HepG2 (cell line): ENCODE data around the gene TBC1D14. TPM values are rescaled to one million over a fixed set of nuclear protein-coding genes. Genes with fewer than 3 reads are reported as not detected.

Source experiments
- FOXA1 ChIP-seq, 2 experiments: fragments of 450-650 bp in 1 of 2; sonication (generic) in 1 of 2; formaldehyde crosslinking in 1 of 2; IDR thresholded peaks; 2 replicates each; pipeline versions ENCODE4 v1.4.0 to v1.6.1; 2016 to 2020; ENCODE audit warnings: missing genetic modification reagents in 1 of 2
- KDM6A ChIP-seq: IDR thresholded peaks from 2 replicates; pipeline ENCODE4 v1.6.1; 2016; ENCODE audit warnings: low read depth
- PATZ1 ChIP-seq: sonication (generic); formaldehyde crosslinking; IDR thresholded peaks from 2 replicates; pipeline ENCODE4 v1.4.0; 2020; ENCODE audit warnings: missing genetic modification reagents
- ZC3H13 ChIP-seq: sonication (generic); formaldehyde crosslinking; IDR thresholded peaks from 2 replicates; pipeline ENCODE4 v1.8.1; 2023; ENCODE audit warnings: mild to moderate bottlenecking, missing genetic modification reagents, moderate library complexity
- ZNF280D ChIP-seq: sonication (generic); formaldehyde crosslinking; IDR thresholded peaks from 2 replicates; pipeline ENCODE4 v1.5.1; 2020; ENCODE audit warnings: mild to moderate bottlenecking, missing genetic modification reagents
- polyA plus RNA-seq, 8 experiments: library from polyadenylated mRNA; depleted of rRNA in 3 of 8; stranded (reverse) in 7 of 8; unstranded in 1 of 8; fragments of >200 nt; fragmentation: Illumina TruSeq in 4 of 8; extraction: Trizol in 4 of 8; gene quantifications; 2 replicates each; pipeline versions ENCODE4 v1.2.1 to v1.2.3, GENCODE V29; 2011 to 2016; ENCODE audit warnings: low read depth in 4 of 8, missing spikeins in 1 of 8, mixed read lengths in 1 of 8; ENCODE audit not compliant: insufficient read depth in 1 of 8
- total RNA-seq, 5 experiments: library from RNA; depleted of rRNA; stranded (reverse); fragments of >200 nt; fragmentation: Illumina TruSeq; extraction: Trizol; gene quantifications; 2 replicates each; pipeline ENCODE4 v1.2.3, GENCODE V29; 2016; ENCODE audit warnings: low read depth in 1 of 5

TBC1D14 gene
- total and polyA plus RNA-seq, 2 of the 13 experiments (the other 11 are each of a cell fraction or from before 2014, with no cell fraction given) = 29.5 to 46.5 TPM

GRCh38 chr4:7054106-7054880, 144.7 kb downstream of the TBC1D14 start (continued):
- TF ChIP-seq ZC3H13 (no peak), FOXA1 (IDR thresholded peaks at IDR 0.05) (no peak), FOXA1 (CRISPR knock-in tag; IDR thresholded peaks at IDR 0.05) (no peak), PATZ1 (CRISPR knock-in tag) (no peak), KDM6A (no peak), ZNF280D (no peak)
